ENCODE measurements around the gene CSTA.
"Not testable (repeated sequence)": the region's sequence is repeated elsewhere in the genome, so short reads cannot be mapped to it uniquely, and the experiment has no call there.

CSTA gene

DNA sequence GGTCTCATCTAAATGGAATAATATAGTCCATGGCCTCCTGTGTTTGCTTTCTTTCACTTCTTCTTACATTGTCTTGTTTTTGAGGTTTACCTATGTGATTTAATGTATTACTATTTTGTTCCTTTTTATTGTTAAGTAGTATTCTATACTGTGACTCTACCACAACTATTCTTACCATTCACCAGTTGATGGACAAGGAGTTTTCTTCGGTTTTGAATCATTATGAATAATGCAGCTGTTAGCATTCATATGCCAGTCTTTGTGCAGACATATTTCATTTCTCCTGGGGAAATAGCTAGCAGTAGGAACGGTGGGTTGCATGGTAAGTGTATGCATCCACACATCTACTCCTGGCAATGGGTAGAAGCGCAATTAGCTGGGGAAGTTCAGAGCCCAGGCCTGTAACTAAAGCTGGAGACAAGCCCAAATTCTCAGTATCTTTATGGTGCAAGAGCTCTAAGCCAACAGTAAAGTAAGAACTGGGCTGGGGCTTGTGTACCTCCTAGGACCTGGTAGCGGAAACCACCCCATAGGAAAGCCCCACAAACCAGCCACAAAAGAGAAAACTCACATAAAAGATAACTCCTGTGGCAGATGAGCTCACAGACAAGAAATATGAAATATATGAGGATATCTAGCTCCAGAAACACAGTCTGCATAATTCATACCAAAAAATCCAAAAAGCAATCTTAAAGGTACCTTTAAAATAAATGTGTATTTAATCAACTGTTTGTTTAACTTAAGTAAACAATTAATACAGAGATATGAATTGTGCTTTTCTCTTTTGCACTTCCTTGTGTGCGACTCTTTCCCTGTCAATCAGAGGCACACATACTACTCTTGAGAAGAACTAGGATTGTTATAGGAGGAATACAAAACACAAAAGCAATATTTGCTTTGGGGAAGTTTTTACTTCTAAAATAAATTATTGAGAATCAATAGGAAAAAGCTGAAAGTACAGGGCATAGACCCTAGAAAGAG lies 2.7 kb upstream of the CSTA start:
- DNase-seq: no peak

DNA sequence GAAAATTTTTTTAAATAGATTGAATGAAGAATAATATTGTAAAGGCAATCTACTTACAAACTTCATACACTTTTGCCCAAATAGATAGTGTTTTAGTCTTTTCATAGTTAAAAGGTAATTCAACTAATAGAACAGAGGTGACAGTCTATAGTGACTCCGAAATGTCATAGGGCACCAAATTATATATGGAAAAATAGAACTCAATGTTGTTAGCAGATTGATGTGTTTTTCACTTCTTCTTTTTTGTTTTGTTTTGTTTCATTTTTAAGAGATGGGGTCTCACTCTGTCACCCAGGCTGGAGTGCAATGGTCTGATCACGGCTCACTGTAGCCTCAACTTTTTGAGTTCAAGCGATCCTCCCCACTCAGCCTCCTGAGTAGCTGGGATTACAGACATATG lies 721 bp downstream of the CSTA start:
- DNase-seq: no peak

DNA sequence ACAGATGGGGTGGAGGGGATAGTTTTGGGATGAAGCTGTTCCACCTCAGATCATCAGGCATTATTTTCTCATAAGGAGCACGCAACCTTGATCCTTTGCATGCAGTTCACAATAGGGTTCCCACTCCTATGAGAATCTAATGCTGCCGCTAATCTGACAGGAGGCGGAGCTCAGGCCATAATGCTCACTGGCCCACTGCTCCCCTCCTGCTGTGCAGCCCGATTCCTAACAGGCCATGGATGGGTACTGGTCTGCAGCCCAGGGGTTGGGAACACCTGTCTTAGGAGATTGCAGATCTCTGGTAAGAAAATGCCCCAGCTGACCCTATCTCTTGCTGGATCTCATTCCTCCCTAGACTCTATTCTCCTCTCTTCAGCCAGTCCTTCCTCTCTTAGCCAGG lies 6.8 kb downstream of the CSTA start:
- DNase-seq: no peak

DNA sequence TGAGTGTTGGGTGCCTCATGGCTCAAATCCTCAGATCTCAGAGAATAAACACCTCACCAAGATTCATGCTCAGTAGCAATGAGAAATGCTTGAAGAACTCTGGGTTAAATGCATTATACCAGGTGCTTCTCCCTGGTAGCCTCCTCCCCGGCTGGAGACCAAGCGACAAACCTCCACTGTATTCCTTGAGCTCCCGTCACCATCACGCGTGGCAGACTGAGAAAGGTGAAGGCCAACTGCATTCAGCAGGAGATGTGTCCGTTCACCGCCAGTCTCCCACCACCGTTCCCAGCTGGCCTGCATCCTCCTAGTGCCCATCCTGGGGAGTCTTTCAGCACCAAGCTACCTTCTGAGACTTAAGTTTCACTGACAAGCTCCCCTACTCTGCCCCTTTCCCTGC lies 7.5 kb downstream of the CSTA start:
- DNase-seq: no peak

DNA sequence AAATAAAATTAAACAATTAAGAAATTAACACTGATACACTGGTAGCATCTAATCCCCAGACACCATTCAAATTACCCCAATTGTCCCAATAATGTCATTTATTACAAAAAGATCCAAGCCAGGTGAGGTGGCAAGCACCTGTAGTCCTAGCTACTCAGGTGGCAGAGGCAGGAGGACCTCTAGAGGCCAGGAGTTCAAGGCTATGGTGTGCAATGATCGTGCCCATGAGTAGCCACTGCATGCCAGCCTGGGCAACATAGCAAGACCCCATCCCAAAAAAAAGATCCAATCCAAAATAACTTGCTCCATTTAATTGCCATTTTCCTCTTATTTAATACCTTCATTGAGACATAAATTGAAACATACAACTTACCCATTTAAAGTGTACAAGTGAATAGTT lies 17.8 kb downstream of the CSTA start:
- no peak for DNase-seq

DNA sequence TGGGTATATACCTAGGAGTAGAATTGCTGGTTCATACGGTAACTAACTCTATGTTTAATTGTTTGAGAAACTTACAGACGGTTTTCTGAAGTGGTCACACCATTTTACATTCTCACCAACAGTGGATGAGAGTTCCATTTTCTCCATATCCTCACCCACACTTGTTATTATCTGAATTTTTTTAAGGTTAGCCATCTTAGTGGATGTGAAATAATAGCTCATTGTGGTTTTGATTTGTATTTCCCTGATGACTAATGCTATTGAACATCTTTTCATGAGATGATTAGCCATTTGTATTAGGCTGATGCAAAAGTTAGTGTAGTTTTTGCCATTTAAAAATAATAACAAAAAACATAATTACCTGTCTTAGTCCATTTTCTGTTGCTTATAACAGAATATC lies 18.6 kb downstream of the CSTA start:
- DNase-seq: no peak

DNA sequence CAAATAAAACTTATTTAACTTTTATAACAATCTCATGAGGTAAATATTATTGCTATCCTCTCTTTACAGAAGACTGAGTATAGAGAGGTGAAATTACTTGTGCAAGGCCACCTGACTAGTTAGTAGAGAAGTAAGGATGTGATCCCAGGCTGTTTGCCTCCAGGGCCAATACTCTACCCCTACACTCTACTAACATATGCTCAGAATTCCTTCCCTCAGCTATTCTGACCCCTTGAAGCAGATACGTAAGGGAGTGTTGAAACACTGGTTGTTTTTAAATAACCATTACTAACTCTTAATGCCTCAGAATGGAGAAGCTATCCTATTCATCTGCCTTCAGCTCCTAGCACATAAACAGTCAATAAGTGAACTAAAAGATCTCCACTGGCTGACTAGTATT lies 24.1 kb downstream of the CSTA start:
- DNase-seq: no peak

DNA sequence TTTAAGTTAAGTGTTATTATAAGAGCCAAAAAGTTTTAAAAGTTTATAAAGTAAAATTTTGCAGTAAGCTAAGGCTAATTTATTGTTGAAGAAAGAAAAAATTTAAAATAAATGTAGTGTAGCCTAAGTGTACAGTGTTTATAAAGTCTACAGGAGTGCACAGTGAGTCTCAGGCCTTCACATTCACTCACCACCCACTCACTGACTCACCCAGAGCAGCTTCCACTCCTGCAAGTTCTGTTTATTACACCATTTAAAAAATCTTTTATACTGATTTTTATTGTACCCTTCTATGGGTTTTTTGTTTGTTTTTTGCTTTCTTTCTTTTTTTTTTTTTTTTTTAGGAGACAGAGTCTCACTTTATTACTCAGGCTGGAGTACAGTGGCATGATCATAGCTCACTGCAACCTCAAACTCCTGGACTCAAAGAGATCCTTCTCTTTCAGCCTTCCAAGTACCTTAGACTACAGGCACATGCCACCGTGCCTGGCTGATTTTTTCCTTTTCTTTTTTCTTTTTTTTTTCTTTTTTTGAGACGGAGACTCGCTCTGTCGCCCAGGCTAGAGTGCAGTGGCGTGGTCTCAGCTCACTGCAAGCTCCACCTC lies 25.9 kb downstream of the CSTA start:
- DNase-seq: no peak

DNA sequence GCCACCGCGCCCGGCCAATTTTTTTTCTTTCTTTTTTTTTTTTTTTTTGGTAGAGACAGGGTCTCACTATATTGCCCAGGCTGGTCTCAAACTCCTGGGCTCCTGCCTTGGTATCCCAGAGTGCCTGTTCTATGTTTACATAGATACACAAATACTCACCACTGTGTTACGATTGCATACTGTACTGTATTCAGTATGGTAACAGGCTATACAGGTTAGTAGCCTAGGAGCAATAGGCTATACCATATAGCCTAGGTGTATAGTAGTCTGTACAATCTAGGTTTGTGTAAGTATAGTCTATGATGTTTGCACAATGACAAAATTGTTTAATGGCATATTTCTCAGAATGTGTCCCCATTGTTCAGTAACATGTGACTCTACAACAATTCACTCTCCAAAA lies 26.6 kb downstream of the CSTA start:
- DNase-seq: no peak

DNA sequence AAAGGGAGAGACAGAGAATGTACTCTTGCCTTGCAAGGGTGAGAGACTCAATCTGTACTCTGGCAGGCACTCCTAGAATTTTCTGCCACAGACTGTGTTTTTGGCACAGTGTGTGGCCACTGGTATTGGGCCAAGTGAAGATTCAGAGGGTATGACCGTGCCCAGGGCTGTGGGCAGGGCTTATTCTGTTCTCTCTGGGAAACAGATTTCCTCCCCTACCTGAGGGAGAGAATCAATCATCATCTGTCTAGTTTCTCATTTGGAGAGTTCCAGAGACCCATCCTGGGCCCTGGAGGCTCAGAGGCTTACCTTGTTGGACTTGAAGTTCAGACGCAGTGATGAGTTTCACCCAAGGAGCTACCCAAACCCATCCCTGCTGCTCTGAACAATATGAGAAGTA lies 28.2 kb downstream of the CSTA start:
- no peak for DNase-seq

DNA sequence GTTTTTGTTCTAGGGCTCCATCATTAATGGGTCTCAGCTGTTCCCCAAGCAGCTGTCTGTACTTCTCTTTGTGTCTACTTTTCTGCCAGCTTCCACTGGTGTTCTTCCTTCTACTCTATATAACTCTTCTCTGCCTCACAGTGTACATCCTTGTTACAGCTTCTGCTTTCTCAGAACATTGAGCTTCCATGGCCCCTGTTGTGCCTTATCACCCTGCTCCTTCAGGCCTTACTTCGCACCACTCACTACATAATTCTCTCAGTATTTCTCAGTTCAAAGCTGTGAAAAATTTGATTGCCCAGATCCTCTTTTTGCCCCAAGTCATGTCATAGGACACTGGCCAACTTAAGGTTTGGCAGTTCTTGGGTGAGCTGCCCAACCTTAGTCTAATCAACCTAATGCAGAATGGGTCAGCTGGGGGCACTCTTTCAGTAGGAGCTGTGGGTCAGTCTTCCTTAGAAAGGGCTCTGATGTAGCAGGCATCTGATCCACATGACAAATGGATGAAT lies 28.9 kb downstream of the CSTA start:
- DNase-seq: no peak

DNA sequence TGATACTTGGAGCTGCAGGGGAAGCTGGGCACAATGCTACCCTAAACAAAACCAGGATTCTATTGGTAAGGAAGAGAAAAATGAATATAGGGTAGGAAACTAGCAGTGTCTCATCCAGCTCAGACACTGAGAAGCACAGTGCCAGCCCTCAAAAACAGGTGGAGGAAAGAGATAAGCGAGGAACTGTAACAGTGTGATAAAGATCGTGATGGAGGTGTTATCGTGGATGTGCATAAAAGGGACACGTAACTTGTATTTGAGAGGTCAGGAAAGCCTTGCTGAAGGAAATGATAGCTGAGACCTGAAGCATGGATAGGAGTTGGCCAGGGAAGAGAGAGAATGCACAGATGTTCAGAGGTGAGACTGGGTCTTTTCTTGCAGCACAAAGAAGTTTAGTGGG lies 30.6 kb downstream of the CSTA start:
- no peak for DNase-seq

DNA sequence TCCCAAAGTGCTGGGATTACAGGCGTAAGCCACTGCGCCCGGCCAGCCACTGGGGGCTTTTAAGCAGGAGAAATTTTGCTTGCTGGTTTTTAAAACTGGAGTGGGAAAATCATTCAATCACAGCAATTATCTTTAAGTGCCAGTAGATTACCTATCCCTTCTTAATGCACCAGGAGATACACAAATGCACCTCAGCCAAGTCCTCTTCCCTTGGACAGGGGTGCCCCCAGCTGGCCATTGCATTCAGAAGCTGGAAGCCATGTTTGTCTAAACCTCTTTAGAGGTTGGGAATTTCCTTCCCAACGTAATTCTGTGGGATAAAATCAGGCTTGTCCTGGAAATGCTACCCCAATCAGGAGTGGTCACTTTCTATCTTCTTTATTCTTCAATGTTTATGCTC lies 31.4 kb downstream of the CSTA start:
- DNase-seq: peak; percentile 48

DNA sequence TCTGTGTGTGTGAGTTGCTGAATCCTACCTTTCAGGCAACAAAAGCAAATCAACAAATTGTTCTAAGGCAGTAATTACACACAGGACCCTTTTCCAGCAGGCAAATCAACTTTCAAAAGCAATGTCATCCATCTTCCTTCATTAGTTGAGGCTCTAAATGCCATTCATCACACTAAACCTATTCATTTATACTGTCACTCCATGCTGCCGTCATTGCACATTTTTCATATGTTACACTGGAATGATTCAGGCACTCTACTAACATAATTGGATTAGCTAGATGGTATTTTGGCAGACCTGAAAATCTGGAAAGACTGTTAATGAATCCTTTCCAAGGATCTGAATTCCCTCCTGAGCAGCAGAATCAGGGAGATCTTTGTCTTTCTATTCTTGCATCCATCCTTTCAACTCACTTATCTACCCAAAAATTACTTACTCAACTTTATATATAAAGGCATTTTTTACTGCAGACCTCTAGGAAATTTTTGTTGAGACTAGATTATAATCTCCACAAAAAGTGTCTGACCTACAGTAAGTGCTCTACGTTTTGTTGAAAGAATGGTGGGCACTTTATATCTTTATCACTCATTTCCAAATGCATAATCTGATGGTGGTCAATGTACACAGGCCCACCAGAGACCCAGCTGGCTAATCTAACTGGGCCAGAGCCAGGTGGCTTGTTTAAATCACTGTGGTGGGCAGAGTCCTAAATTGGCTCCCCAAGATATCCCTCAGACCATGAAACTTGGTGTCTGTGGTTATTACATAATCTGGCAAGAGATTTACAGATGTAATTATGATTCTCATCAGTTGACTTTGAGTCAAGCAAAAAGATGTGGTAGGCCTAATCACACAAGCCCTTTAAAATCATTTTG lies 33.0 kb downstream of the CSTA start:
- DNase-seq: no peak

DNA sequence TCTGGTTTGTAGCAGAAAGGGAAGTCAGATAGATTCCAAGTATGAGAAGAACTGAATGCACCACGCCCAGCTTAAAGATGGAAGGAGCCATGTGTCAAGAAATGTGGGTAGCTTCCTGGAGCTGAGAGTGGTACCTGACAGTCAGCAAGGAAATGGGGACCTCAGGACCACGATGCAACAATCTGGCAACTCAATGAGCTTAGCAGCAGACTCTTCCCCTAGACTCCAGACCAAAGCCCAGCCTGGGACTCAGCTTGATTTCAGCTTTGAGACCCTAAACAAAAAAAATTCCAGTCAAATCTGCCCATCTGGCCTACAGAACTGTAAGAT lies 33.6 kb downstream of the CSTA start:
- no peak for DNase-seq

DNA sequence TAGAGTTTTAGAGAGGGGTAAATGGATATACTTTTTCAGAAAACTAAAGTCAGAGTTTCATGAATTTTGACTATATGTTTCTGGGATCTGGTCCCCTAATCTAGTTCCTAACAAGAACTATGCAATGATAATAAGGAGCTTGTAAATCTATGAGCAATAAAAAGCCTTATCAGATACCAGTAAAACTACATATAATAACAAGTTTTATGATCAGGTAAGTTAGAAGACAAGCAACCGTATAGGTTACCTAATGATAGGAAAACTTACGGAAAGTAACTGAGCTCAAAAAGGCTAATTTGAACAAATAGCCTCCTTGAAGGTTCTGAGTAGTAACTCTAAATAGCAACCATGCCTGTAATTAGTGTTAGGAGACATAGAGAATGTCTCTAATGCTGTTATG lies 37.0 kb downstream of the CSTA start:
- no peak for DNase-seq

DNA sequence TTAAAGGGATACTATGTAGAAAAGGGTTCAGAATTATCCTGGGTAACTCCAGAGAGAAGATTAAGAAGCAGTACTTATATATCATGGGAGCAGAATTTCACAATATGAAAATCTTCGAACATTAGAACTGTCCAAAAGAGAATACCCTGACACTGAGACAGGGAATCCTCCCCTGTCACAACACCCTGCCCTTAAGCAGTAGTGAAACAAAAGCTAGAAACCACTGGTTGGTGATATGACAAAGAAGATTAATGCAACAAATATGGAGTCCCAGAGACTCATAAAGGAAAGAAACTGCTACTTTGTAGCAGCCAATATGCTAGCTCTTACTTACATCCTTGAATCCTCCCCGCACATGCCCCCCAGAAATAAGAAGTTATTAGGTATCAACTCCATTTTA lies 39.4 kb downstream of the CSTA start:
- no peak for DNase-seq

DNA sequence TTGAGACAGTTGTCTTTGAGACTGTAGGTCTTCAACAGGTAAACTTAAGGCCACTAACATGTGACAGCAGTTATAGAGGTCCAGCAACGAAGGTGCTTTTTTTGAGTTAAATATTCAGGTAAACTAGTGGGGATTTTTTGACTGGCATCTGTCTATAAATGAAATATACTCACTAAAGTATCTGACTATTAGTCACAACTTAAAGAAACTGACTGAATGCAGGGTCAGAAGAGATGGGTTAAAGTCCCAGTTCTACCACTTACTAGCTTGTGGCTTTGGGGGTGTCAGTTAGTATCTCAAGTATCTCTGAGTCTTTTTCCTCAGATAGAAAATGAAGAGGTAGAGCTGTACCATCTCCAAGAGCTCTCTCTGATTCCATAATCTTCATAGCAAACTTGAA lies 40.0 kb downstream of the CSTA start:
- no peak for DNase-seq

DNA sequence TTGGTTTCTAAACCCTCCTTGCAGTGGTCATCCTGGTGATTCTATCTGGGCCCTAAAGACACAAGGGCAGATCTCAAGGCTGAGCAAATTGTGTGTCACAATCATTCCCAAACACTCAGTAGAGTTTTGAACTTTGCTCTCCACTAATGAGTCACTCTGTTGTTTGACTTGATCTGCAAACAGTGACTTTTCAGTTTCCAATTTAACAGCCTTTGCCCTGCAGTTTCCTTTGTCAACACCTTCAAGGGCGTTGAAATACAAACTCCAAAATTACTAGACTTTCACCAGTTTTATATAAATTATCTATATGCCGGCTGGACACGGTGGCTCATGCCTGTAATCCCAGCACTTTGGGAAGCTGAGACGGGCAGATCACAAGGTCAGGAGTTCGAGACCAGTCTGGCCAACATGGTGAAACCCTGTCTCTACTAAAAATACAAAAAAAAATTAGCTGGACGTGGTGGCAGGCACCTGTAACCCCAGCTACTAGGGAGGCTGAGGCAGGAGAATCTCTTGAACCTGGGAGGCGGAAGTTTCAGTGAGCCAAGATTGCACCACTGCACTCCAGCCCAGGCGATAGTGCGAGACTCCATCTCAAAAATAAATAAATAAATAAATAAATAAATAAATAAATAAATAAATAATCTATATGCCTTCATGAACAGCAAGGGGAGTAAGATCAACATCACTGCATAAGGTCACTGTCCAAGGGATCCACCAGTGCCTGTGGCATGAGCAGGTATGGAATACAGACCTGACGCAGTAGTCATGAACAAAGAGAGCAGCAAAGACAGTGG lies 40.7 kb downstream of the CSTA start:
- DNase-seq: not testable (repeated sequence)

DNA sequence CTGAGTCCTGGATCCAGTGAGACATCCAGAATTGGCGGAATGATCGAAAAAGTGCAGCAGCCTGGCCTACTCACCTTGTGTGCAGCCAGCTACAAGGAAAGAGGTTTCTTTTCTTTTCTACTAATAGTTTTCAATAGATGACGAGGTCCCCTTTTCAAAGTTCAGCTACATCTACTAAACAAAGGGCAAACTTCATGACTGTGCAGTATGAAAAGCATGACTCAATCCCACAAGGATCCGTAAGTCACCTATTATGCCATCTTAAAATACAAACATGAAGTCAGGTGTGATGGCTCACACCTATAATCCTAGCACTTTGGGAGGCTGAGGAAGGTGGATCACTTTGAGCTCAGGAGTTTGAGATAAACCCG lies 41.3 kb downstream of the CSTA start:
- DNase-seq: no peak

DNA sequence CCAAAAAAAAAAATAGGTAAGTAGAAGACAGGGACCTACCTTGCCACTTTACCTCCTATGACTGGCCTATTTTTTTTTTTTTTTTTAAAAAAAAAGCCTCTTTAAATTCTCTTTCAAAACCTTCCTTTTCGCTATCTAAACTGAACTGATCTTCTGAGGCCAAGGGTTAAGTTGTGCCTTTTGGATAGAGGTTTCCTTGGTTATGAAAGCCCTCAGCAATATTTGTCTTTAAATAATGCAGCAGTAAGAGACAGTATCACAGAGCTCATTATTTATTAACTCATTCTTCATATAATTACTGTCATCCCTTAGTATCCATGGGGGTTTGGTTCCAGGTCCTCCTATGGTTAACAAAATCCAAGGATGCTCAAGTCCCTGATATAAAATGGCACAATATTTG lies 49.0 kb downstream of the CSTA start:
- no peak for DNase-seq

DNA sequence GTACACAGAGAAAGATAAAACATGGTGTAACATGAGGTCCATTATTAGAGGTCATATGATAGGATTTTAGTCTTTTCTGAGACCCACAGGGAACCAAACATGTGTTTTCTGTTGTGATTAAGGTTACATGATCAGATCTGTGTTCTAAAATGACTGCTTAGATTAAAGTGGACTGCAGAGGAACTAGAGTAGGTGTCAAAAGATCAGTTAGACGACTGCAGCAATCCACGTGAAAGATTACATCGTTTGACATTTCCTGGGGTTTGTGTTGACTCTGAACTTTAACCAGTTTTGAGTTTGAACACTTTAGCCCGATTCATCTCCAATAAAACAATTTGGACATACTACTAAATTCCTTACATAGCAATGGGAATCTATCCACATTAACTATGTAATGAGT lies 52.9 kb downstream of the CSTA start:
- DNase-seq: no peak
